Thoracic aorta (tissue), 2 donors: ENCODE measurements around the gene NINJ2. TPM values are rescaled to one million over a fixed set of nuclear protein-coding genes. Genes with fewer than 3 reads are reported as not detected.
"Not testable (repeated sequence)": the region's sequence is repeated elsewhere in the genome, so short reads cannot be mapped to it uniquely, and the experiment has no call there.

Experiments
- ATAC-seq: fragments of 150-250 bp; one replicate; pipeline ENCODE4 v1.8.0; 2017; ENCODE audit warnings: low read depth; ENCODE audit not compliant: insufficient number of reproducible peaks, low FRiP score
- DNase-seq: peaks from one replicate; pipeline ENCODE4 v3.0.0-alpha.2; 2020; ENCODE audit warnings: low spot score
- H3K27ac ChIP-seq, 2 donors: fragments of 200-600 bp; sonication (generic); 1 replicate in 1 of 2; 2 replicates in 1 of 2; pipeline ENCODE4 v1.5.1; 2016; ENCODE audit warnings: mild to moderate bottlenecking in 2 of 2, moderate library complexity in 2 of 2
- H3K27me3 ChIP-seq: fragments of 200-600 bp; sonication (generic); replicated peaks from 2 replicates; pipeline ENCODE4 v1.6.0; 2016; ENCODE audit warnings: mild to moderate bottlenecking; ENCODE audit not compliant: insufficient read depth
- H3K36me3 ChIP-seq: fragments of 200-600 bp; sonication (generic); one replicate; pipeline ENCODE4 v1.5.1; 2016
- H3K4me1 ChIP-seq, 2 donors: fragments of 200-600 bp; sonication (generic); 1 replicate in 1 of 2; 2 replicates in 1 of 2; pipeline versions ENCODE4 v1.5.1 to v1.6.0; 2016; ENCODE audit warnings: low read depth in 2 of 2, mild to moderate bottlenecking in 1 of 2; ENCODE audit not compliant: control insufficient read depth in 1 of 2
- H3K4me3 ChIP-seq: fragments of 200-600 bp; sonication (generic); 2 replicates; pipeline ENCODE4 v1.5.1; 2016; ENCODE audit warnings: mild to moderate bottlenecking
- H3K9me3 ChIP-seq: fragments of 200-600 bp; sonication (generic); 2 replicates; pipeline ENCODE4 v1.5.1; 2016
- total RNA-seq, 2 donors: library from RNA; depleted of rRNA; stranded (reverse); fragments of >200 nt; gene quantifications; one replicate each; pipeline versions ENCODE4 v1.1.0 to v1.2.3, GENCODE V29; 2016
- TF ChIP-seq, protein P1 (sequence below): fragments of 200-600 bp; sonication (generic); IDR thresholded peaks from one replicate; pipeline ENCODE4 v1.5.1; 2019; ENCODE audit warnings: antibody characterized with exemption

NINJ2 gene, protein sequence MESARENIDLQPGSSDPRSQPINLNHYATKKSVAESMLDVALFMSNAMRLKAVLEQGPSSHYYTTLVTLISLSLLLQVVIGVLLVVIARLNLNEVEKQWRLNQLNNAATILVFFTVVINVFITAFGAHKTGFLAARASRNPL
- total RNA-seq, result 1 to 10 TPM; 2.4 to 5.3 TPM

DNA sequence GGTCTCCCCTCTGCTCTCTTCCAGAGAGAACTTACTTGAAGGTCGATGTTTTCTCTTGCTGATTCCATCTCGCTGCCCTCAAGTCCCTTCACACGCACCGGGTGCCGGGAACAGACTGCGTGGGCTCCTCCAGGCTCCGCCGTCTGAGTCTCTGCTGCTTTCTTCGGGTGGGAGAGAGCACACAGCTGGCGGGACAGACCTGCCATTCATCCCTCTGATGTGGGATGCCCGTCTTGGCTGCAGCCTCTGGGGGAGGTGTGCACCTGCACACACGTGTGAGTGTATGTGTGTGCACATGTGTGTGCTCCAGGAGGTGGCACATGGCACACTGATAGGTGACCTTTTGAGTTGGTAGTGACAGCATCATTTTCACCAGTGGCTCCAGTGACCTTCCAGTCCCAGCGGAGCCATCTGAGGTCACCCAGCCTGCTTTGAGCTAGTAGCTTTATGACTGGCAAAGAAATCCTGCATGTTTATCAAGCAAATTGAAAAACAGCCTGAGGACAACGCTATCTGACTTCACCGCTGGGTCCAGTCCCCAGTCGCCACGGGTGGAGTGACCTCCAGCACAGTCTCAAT, at the start of gene NINJ2:
Gene NINJ2, minus strand, starts transcription at position 153 of the 579 bp plus-strand sequence. Its CDS starts 85 bp downstream, at position 68.
- ATAC-seq (no peak), DNase-seq (no peak)
- Histone ChIP-seq H3K27ac (no peak within 1 kb of the TSS), H3K4me3 (peak within 1 kb of the TSS; percentile 45), H3K4me1 (peaks cover 3 to 31% of the 10 kb centered on the region in 2 donors), H3K36me3 (no peaks in the 10 kb centered on the region), H3K9me3 (no peaks in the 10 kb centered on the region), H3K27me3 (no peaks in the 10 kb centered on the region)
- TF ChIP-seq, protein P1, sequence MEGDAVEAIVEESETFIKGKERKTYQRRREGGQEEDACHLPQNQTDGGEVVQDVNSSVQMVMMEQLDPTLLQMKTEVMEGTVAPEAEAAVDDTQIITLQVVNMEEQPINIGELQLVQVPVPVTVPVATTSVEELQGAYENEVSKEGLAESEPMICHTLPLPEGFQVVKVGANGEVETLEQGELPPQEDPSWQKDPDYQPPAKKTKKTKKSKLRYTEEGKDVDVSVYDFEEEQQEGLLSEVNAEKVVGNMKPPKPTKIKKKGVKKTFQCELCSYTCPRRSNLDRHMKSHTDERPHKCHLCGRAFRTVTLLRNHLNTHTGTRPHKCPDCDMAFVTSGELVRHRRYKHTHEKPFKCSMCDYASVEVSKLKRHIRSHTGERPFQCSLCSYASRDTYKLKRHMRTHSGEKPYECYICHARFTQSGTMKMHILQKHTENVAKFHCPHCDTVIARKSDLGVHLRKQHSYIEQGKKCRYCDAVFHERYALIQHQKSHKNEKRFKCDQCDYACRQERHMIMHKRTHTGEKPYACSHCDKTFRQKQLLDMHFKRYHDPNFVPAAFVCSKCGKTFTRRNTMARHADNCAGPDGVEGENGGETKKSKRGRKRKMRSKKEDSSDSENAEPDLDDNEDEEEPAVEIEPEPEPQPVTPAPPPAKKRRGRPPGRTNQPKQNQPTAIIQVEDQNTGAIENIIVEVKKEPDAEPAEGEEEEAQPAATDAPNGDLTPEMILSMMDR, result no peak

DNA sequence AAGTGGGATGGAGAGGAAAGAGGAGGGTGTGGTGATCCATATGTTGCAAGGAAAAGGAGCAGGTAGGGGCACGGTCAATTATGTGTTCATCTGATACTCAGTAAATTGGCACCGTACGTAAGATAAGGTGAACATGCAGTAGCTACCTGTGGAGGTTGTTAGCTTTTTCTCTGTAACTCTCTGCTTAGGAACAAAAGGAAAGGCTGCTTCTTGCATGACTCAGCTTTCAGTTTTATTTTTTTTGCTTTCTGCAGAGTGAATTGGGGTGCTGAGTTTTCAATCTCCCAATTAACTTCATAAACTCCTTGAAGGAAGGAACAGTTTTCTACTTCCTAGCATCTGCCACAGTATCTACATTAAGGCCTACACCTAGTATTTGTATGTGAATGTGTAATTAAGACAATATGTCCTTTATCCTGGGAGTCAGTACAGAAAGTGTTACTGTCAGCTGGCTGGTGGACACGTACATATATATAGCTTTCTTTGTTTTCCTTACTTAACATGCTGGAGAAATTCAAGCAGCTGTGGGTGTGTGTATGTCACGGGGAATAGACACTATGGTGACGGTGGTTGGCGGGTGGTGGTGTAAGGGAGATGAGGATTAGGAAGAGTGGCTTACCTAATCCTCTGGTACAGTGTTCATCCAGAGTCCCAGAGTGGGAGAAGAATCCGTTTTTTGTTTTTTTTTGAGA, 49.1 kb upstream of the NINJ2 start:
- H3K27me3 ChIP-seq, result no peaks in the 10 kb centered on the region
- DNase-seq (no peak), ATAC-seq (no peak)
- no peaks in the 10 kb centered on the region for H3K4me1 ChIP-seq
- TF ChIP-seq, protein P1, result no peak
- H3K4me3 ChIP-seq, result no peak overlapping the region
- no peaks in the 10 kb centered on the region for H3K36me3 ChIP-seq
- H3K27ac ChIP-seq, result no peak overlapping the region
- H3K9me3 ChIP-seq, result no peaks in the 10 kb centered on the region

DNA sequence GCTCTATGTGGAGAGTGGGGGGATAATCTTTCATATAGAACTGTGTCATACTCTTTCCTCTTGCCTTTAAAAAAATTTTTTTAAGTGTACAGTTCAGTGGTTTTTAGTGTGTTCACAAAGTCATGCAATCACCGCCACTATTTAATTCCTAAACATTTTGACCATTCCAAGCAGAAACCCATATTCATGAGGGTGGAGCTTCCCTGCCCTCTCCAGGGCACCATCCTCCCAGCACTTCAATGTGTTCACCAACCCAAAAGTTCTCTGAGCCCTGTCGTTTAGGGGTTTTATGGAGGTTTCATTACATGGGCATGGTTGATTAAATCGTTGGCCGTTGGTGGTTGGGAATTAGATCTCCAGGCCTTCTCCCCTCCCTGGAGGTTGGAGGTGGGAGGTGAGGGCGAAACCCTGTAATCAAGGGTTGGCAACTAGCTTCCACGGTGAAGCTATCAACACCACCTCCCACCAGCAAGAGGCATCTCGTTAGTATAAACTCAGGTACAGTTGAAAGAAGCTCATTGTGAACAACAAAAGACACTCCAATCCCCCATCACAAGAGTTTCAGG, 46.3 kb upstream of the NINJ2 start:
- H3K9me3 ChIP-seq, result no peaks in the 10 kb centered on the region
- H3K4me1 ChIP-seq, result no peaks in the 10 kb centered on the region
- H3K4me3 ChIP-seq, result no peak overlapping the region
- no peak overlapping the region for H3K27ac ChIP-seq
- no peak for ATAC-seq
- H3K36me3 ChIP-seq, result no peaks in the 10 kb centered on the region
- H3K27me3 ChIP-seq, result no peaks in the 10 kb centered on the region
- no peak for DNase-seq
- TF ChIP-seq, protein P1, result no peak

DNA sequence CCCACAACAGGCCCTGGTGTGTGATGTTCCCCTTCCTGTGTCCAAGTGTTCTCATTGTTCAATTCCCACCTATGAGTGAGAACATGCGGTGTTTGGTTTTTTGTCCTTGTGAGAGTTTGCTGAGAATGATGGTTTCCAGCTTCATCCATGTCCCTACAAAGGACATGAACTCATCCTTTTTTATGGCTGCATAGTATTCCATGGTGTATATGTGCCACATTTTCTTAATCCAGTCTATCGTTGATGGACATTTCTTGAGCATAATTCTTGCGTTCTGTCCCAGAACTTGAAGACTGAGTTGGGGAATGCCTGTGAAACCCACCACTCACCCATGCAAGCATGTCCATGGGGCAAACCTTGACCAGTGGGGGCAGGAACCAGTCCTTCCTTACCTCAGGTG, 44.8 kb upstream of the NINJ2 start:
- ATAC-seq, H3K4me3 ChIP-seq, H3K36me3 ChIP-seq, H3K9me3 ChIP-seq, H3K27me3 ChIP-seq, H3K27ac ChIP-seq, DNase-seq, H3K4me1 ChIP-seq: not testable (repeated sequence)

DNA sequence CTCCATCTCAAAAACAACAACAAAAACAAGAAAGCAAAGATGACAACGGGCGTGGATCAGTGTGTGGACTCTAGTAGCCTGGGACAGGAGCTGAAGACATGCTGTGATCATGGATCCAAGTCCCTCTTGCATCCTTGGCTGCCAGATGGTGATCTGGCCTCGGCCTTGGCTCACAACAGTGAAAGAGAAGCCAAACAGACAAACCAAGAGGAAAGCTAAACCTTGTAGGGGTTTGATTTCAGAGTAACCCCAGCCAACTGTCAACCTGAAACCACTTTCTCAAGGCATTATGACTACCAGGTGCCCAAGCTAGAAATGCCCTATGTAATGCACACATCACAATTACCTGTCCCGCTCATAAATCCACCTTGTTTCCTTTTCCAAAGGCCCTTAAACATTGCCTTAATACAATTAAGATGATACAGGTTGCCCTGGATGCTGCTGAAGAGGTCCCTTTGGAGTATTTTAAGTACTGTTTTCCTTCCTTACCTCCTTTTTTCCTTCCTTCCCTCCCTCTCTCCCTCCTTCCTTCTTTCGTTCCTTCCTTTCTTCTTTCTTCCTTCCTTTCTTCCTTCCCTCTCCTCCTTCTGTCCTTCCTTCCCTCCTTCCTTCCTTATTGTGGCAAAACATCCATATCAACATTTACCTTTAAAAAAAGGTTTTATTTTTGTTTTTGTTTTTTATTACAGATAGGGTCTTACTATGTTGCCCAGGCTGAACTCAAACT, 41.4 kb upstream of the NINJ2 start:
- Histone ChIP-seq H3K4me1 (no peaks in the 10 kb centered on the region), H3K27ac (no peak overlapping the region), H3K27me3 (no peaks in the 10 kb centered on the region), H3K4me3 (no peak overlapping the region), H3K9me3 (no peaks in the 10 kb centered on the region), H3K36me3 (no peaks in the 10 kb centered on the region)
- ATAC-seq, result no peak
- TF ChIP-seq, protein P1, result no peak
- DNase-seq, result no peak
